Gastrocnemius medialis (tissue), 4 donors: ENCODE results near the gene ABCC8. TPM values are rescaled to one million over a fixed set of nuclear protein-coding genes. Genes with fewer than 3 reads are reported as not detected.

Source experiments
- ATAC-seq, 2 donors: fragments of 150-250 bp; one replicate each; pipeline ENCODE4 v1.9.1; 2016
- DNase-seq, 2 donors: peaks; one replicate each; pipeline ENCODE4 v3.0.0-alpha.2; 2019
- H3K27ac ChIP-seq, 4 donors: fragments of 200-600 bp; sonication (generic); 1 replicate in 1 of 4; 2 replicates in 3 of 4; pipeline ENCODE4 v1.5.1; 2016 to 2018; ENCODE audit warnings: mild to moderate bottlenecking in 2 of 4, moderate library complexity in 1 of 4
- H3K27me3 ChIP-seq, 3 donors: fragments of 200-600 bp; sonication (generic) in 2 of 3; 1 replicate in 1 of 3; 2 replicates in 2 of 3; pipeline versions ENCODE4 v1.5.1 to v1.6.0; 2016 to 2019; ENCODE audit warnings: mild to moderate bottlenecking in 1 of 3, moderate library complexity in 1 of 3
- H3K36me3 ChIP-seq, 2 donors: fragments of 200-600 bp; sonication (generic) in 1 of 2; one replicate each; pipeline ENCODE4 v1.5.1; 2017 to 2018
- H3K4me1 ChIP-seq, 2 donors: fragments of 200-600 bp; sonication (generic) in 1 of 2; one replicate each; pipeline ENCODE4 v1.5.1; 2016 to 2017; ENCODE audit warnings: mild to moderate bottlenecking in 2 of 2
- H3K4me3 ChIP-seq, 4 donors: fragments of 200-600 bp; sonication (generic) in 3 of 4; 1 replicate in 1 of 4; 2 replicates in 3 of 4; pipeline ENCODE4 v1.5.1; 2016 to 2019; ENCODE audit warnings: mild to moderate bottlenecking in 2 of 4
- H3K9me3 ChIP-seq, 3 donors: fragments of 200-600 bp; sonication (generic) in 2 of 3; 1 replicate in 1 of 3; 2 replicates in 2 of 3; pipeline ENCODE4 v1.5.1; 2016 to 2019
- CTCF ChIP-seq, 5 experiments: fragments of 450-650 bp in 3 of 5; fragments of 200-600 bp in 2 of 5; sonication (generic) in 2 of 5; IDR thresholded peaks in 4 of 5; conservative IDR thresholded peaks in 1 of 5; 1 replicate in 4 of 5; 2 replicates in 1 of 5; pipeline ENCODE4 v1.5.1; 2016 to 2019; ENCODE audit warnings: antibody characterized with exemption in 5 of 5, mild to moderate bottlenecking in 3 of 5, moderate library complexity in 3 of 5
- POLR2A ChIP-seq, 2 donors: fragments of 450-650 bp; IDR thresholded peaks; one replicate each; pipeline ENCODE4 v1.6.1; 2017; ENCODE audit warnings: antibody characterized with exemption in 2 of 2, mild to moderate bottlenecking in 2 of 2, moderate library complexity in 2 of 2
- in situ Hi-C, 4 donors: fragments of 200-750 bp; cut with MboI; loops; one replicate each; pipeline versions ENCODE4 v1.15.0 to v1.8.0; 2017; ENCODE audit warnings: low sequenced_read_pairs in 4 of 4
- intact Hi-C: fragments of 100-400 bp; cut with DNase I; formaldehyde crosslinking; loops from one replicate; pipeline ENCODE4 v1.15.1; 2023; ENCODE audit warnings: low total_unique reads
- total RNA-seq, 4 donors: library from RNA; depleted of rRNA; stranded (reverse); fragments of >200 nt; gene quantifications; one replicate each; pipeline versions ENCODE4 v1.1.0 to v1.2.3, GENCODE V29; 2016

ABCC8 gene
- total RNA-seq, 4 donors from 2014 or later: 0.33 to 4.0 (median 1.1) TPM

GRCh38 chr11:17505146-17505545, 28.5 kb upstream of the ABCC8 start:
- DNase-seq (no peak), ATAC-seq (peak in 1 of 2 donors; percentile 12)
- no peaks in the 10 kb centered on the region for H3K27me3 ChIP-seq
- in situ Hi-C loops (loop anchor here in 2 of 4 donors (5.0 to 25.0 kb wide), 2 partner anchors 123 to 268 kb away; no protein-coding TSS in a partner anchor), intact Hi-C loops (no loop called here)
- peaks cover 20 to 24% of the 10 kb centered on the region in 2 donors for H3K4me1 ChIP-seq
- H3K4me3 ChIP-seq: no peak overlapping the region
- TF ChIP-seq POLR2A (IDR thresholded peaks at IDR 0.05) (no peak), CTCF (IDR thresholded peaks at IDR 0.05 in 4 of 5, conservative IDR thresholded peaks at IDR 0.05 in 1 of 5) (no peak)
- H3K9me3 ChIP-seq: no peaks in the 10 kb centered on the region
- no peaks in the 10 kb centered on the region for H3K36me3 ChIP-seq
- H3K27ac ChIP-seq: peak overlapping the region; percentile 12 to 39 (median 32)

DNA sequence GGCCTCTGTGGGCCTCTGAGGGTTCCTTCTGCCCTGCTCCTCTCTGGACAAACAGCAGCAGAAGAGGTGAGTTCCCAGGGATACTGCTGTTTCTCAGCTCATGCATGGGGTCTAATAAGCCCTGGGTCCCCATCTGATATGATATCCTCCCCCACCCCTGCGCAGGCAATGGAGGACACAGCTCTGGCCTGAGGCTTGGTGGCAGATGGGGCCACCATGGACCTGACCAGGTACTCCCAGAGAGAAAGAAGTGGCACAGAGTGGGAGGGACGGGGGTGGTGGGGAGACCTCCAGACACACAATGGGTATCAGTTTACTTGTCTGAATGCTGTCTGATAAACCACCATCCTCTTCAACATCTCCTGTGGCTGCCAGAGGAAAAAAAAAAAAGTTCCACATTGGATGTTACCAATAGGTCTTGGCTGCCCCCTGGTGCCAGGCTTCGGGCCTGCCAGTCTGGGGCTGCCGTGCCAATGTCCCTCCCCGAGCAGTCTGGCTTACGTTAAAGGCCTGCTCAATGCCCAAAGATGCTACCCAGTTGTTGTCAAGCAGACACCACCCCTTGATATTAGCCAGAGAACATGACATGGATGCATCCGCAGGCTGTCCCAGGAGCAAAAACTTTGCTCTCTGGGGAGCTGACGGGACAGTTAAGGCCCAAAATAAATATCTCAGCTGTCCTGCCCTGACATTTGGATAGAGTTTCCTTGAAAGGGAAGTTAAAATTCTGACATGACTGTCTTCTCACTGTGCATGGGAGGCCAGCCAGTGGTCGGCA, 27.9 kb upstream of the ABCC8 start:
- peak; percentile 59 to 82 for DNase-seq
- TF ChIP-seq CTCF (IDR thresholded peaks at IDR 0.05 in 4 of 5, conservative IDR thresholded peaks at IDR 0.05 in 1 of 5) (peak; percentile 88 to 98 (median 90)), POLR2A (IDR thresholded peaks at IDR 0.05) (no peak)
- no peak overlapping the region for H3K4me3 ChIP-seq
- ATAC-seq: peak; percentile 67 to 90
- no peaks in the 10 kb centered on the region for H3K9me3 ChIP-seq
- intact Hi-C loops: loop anchor here (1.0 kb wide), 2 partner anchors 120 to 150 kb away; no protein-coding TSS in a partner anchor
- no peaks in the 10 kb centered on the region for H3K36me3 ChIP-seq
- in situ Hi-C loops: loop anchor here (5.0 to 25.0 kb wide), 2 partner anchors 122 to 267 kb away; no protein-coding TSS in a partner anchor
- peak overlapping the region; percentile 12 to 39 (median 32) for H3K27ac ChIP-seq
- no peaks in the 10 kb centered on the region for H3K27me3 ChIP-seq
- peaks cover 20 to 24% of the 10 kb centered on the region in 2 donors for H3K4me1 ChIP-seq

DNA sequence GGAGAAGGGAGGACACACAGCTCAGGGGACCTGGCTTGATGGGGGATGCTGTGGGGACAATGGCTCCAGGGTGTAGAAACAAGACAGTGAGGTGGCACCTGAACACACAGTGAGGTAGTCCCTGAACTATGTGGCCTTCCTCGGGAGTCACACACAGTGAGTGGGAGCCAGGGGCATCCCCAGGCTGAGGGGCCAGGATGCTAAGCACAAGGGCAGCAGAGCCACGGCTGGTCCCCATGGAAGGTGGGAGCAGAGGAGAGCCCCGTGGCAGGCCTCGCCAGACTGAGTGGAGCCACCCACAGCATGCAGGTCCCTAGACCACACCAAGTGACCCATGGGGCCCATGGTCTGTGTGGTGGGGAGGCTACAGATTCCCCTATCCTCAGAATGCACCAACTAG, 26.0 kb upstream of the ABCC8 start:
- no peak for ATAC-seq
- no peak overlapping the region for H3K27ac ChIP-seq
- H3K9me3 ChIP-seq: no peaks in the 10 kb centered on the region
- no peaks in the 10 kb centered on the region for H3K36me3 ChIP-seq
- H3K27me3 ChIP-seq: no peaks in the 10 kb centered on the region
- peaks cover 8 to 12% of the 10 kb centered on the region in 2 donors for H3K4me1 ChIP-seq
- H3K4me3 ChIP-seq: no peak overlapping the region
- TF ChIP-seq POLR2A (IDR thresholded peaks at IDR 0.05) (no peak), CTCF (IDR thresholded peaks at IDR 0.05 in 4 of 5, conservative IDR thresholded peaks at IDR 0.05 in 1 of 5) (no peak)
- no peak for DNase-seq
- intact Hi-C loops: no loop called here
- in situ Hi-C loops: loop anchor here (5.0 to 25.0 kb wide), 2 partner anchors 120 to 265 kb away; no protein-coding TSS in a partner anchor

DNA sequence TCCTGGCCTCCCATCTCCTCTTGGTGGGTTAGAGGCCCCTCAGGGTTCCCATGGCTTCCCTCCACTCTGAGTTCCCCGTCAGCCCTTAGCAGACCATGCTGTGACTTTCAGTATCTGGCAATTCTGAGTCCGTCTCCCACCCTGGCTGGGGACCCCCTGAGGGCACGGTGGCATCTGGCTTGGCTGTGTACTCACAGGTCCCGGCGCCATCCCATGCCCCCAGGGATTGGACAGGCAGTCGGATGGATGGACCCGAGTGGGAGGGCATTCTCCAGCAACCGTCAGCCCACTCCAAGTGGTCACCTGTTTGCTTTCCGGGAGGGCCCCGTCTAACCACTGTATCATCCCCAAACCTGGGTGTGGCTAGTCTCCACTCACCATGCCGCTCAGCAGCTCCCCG, 24.0 kb upstream of the ABCC8 start:
- Histone ChIP-seq H3K27me3 (no peaks in the 10 kb centered on the region), H3K36me3 (no peaks in the 10 kb centered on the region), H3K9me3 (no peaks in the 10 kb centered on the region), H3K27ac (no peak overlapping the region), H3K4me1 (peaks cover 8 to 11% of the 10 kb centered on the region in 2 donors), H3K4me3 (no peak overlapping the region)
- ATAC-seq (no peak), DNase-seq (no peak)
- intact Hi-C loops (no loop called here), in situ Hi-C loops (loop anchor here (5.0 to 25.0 kb wide), 2 partner anchors 118 to 263 kb away; no protein-coding TSS in a partner anchor)
- TF ChIP-seq CTCF (IDR thresholded peaks at IDR 0.05 in 4 of 5, conservative IDR thresholded peaks at IDR 0.05 in 1 of 5) (no peak), POLR2A (IDR thresholded peaks at IDR 0.05) (no peak)
